Thymus (tissue), 11 donors: ENCODE results near the gene RSAD2. TPM values are rescaled to one million over a fixed set of nuclear protein-coding genes. Genes with fewer than 3 reads are reported as not detected.

Source experiments
- DNase-seq, 9 donors: peaks; one replicate each; pipeline ENCODE4 v3.0.0-alpha.2; 2013; ENCODE audit warnings: low spot score in 9 of 9, low read depth in 6 of 9, missing footprints in 1 of 9
- H3K27ac ChIP-seq, 2 donors: one replicate each; pipeline ENCODE4 v1.5.1; 2013; ENCODE audit warnings: control low read depth in 1 of 2, low read depth in 1 of 2, low read length in 1 of 2, mild to moderate bottlenecking in 1 of 2, moderate library complexity in 1 of 2
- H3K27me3 ChIP-seq, 2 donors: one replicate each; pipeline ENCODE4 v1.5.1; 2013; ENCODE audit warnings: low read length in 1 of 2; ENCODE audit not compliant: control insufficient read depth in 2 of 2, insufficient read depth in 1 of 2
- H3K36me3 ChIP-seq, 2 donors: one replicate each; pipeline ENCODE4 v1.5.1; 2013; ENCODE audit warnings: low read length in 1 of 2, mild to moderate bottlenecking in 1 of 2, moderate library complexity in 1 of 2; ENCODE audit not compliant: control insufficient read depth in 2 of 2, insufficient read depth in 2 of 2
- H3K4me1 ChIP-seq, 2 donors: one replicate each; pipeline ENCODE4 v1.5.1; 2013; ENCODE audit warnings: low read length in 2 of 2; ENCODE audit not compliant: control insufficient read depth in 2 of 2, insufficient read depth in 2 of 2
- H3K4me3 ChIP-seq, 2 donors: one replicate each; pipeline ENCODE4 v1.5.1; 2013; ENCODE audit warnings: low read length in 2 of 2, control low read depth in 1 of 2, mild to moderate bottlenecking in 1 of 2
- H3K9me3 ChIP-seq, 2 donors: one replicate each; pipeline ENCODE4 v1.5.1; 2013; ENCODE audit warnings: low read length in 1 of 2, mild to moderate bottlenecking in 1 of 2; ENCODE audit not compliant: control insufficient read depth in 2 of 2, insufficient read depth in 1 of 2
- WGBS: extraction: QIAGEN DNeasy Blood & Tissue Kit; methylation state at CpG from one replicate; pipeline ENCODE4 v1.1.7; 2013; 5-methylcytosine and 5-hydroxymethylcytosine counted together
- polyA plus RNA-seq: library from polyadenylated mRNA; stranded (reverse); fragments of 200-250 nt; gene quantifications from one replicate; pipeline ENCODE4 v1.2.3, GENCODE V29; 2013
- total RNA-seq: library from RNA; stranded (reverse); fragments of 120-200 nt; gene quantifications from one replicate; pipeline ENCODE4 v1.2.4, GENCODE V29; 2013
- donor health status: healthy.

The RSAD2 gene
- total and polyA plus RNA-seq, 2 donors: 8.2 to 26.3 TPM

GRCh38 chr2:6924924-6925409 lies 47.4 kb downstream of the RSAD2 start:
- peak overlapping the region in 1 of 2 donors; percentile 19 for H3K27ac ChIP-seq
- no peak overlapping the region for H3K4me3 ChIP-seq
- H3K36me3 ChIP-seq: peaks cover 0 to 9% of the 10 kb centered on the region in 2 donors
- no peak for DNase-seq
- no peaks in the 10 kb centered on the region for H3K27me3 ChIP-seq
- H3K9me3 ChIP-seq: peaks cover 0 to 6% of the 10 kb centered on the region in 2 donors
- H3K4me1 ChIP-seq: peaks cover 11 to 66% of the 10 kb centered on the region in 2 donors
- WGBS: 31% methylated on average over 7 of the region's 7 CpGs

- Histone ChIP-seq H3K4me3 (no peak overlapping the region), H3K27me3 (no peaks in the 10 kb centered on the region), H3K4me1 (peaks cover 11 to 63% of the 10 kb centered on the region in 2 donors), H3K36me3 (peaks cover 0 to 9% of the 10 kb centered on the region in 2 donors), H3K9me3 (peaks cover 0 to 6% of the 10 kb centered on the region in 2 donors), H3K27ac (no peak overlapping the region)
- DNase-seq: peak in 1 of 9 donors; percentile 67
- 74% methylated on average over 14 of the region's 14 CpGs for WGBS
These were observed 48.6 kb downstream of the RSAD2 start for GRCh38 chr2:6926071-6926732.

DNA sequence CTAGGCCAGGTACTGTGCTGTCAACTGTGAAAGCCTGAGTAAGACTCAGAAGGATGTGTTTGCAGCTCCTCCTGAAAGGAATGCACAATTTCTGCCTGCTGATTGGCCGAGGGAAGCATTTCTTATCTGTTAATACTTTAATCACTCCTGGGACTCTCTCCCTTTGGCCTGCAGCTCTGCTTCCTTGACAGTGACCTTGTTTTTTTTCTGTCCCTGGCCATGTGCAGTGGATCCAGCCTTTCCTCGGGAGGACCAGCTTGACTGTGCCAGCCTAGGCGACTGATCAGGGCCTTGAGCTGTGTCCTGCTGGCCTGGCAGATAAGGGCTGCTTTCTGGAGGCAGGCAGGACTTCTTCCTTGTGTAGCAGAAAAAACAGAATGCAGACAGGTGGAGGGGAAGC lies 49.6 kb downstream of the RSAD2 start:
- Histone ChIP-seq H3K27me3 (no peaks in the 10 kb centered on the region), H3K4me1 (peaks cover 11 to 59% of the 10 kb centered on the region in 2 donors), H3K27ac (no peak overlapping the region), H3K9me3 (peaks cover 0 to 6% of the 10 kb centered on the region in 2 donors), H3K36me3 (peaks cover 0 to 9% of the 10 kb centered on the region in 2 donors), H3K4me3 (no peak overlapping the region)
- DNase-seq: no peak
- 83% methylated on average over 3 of the region's 3 CpGs for WGBS

DNA sequence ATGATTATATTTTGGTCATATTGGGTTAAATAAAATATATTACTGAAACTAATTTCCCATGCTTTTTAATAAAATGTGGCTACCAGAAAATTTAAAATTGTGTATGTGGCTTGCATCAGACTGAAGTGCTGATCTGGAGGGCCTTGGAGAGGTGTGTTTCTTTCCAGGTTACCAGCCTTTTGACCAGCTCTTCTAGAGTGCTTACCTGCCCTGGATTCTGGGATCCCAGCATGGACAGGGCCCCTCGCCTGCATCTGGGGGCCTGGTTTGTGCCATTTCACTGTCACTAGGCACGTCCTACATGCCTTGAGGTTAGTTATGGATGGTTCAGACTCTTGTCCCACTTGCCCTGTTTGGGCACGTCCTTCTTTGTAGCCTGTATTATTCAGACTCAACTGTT lies 50.2 kb downstream of the RSAD2 start:
- peaks cover 11 to 56% of the 10 kb centered on the region in 2 donors for H3K4me1 ChIP-seq
- no peaks in the 10 kb centered on the region for H3K27me3 ChIP-seq
- peaks cover 0 to 6% of the 10 kb centered on the region in 2 donors for H3K9me3 ChIP-seq
- 96% methylated on average over 3 of the region's 3 CpGs for WGBS
- DNase-seq: no peak
- no peak overlapping the region for H3K27ac ChIP-seq
- no peak overlapping the region for H3K4me3 ChIP-seq
- H3K36me3 ChIP-seq: peaks cover 0 to 9% of the 10 kb centered on the region in 2 donors

DNA sequence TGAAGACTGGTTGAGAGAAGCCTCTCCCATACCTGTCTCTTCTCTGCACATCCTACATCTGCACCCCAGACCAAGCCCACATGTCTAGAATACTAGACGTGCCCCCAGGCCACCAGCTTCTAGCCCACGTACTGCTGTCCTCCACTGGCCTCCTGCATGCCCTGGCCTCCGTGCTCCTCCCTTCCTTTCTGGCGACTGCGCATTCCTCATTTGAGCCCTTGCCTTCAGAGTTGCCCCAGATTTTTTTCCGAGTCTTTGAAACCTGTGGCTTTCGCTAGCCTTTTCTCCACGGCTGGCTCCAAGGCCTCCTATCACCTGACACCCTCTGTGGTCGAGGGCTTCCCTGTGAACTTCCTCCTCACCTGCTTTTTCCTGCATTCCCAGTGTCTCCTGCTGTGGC lies 50.9 kb downstream of the RSAD2 start:
- peaks cover 0 to 6% of the 10 kb centered on the region in 2 donors for H3K9me3 ChIP-seq
- H3K36me3 ChIP-seq: peaks cover 0 to 9% of the 10 kb centered on the region in 2 donors
- H3K27me3 ChIP-seq: no peaks in the 10 kb centered on the region
- no peak for DNase-seq
- no peak overlapping the region for H3K4me3 ChIP-seq
- peaks cover 5 to 49% of the 10 kb centered on the region in 2 donors for H3K4me1 ChIP-seq
- WGBS: 66% methylated on average over 9 of the region's 9 CpGs
- no peak overlapping the region for H3K27ac ChIP-seq

DNA sequence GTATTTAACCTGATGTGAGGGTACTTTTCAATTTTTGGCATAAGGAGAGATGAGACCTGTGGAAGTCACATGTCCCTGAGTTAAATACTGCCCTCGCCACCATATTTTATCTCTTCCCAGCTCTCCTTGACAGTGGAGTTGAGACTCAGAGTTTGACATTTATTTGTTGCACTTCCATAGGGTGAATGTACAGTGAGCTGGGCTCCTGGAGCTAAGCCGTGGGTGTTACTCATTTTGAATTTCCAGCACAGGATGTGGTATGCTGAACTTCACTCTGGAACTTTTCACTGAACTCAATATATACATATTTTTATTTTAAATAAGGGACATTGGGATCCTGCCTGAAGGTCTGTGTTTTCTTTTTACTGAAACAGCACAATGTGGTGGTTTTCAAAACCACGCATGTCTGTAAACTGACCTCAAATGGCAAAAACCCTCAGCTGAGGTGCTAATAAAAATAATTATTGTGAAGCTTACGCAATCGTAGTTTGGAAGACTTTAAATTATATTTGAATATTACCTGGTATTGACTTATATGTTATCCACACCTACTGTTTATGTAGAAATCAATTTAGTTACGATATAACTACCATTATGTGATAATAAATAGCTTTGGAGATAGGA lies 51.7 kb downstream of the RSAD2 start:
- no peak for DNase-seq
- WGBS: 69% methylated on average over 6 of the region's 6 CpGs

GRCh38 chr2:6930923-6931647 lies 53.5 kb downstream of the RSAD2 start:
- H3K9me3 ChIP-seq: peaks cover 0 to 6% of the 10 kb centered on the region in 2 donors
- H3K4me3 ChIP-seq: no peak overlapping the region
- no peak for DNase-seq
- WGBS: 87% methylated on average over 4 of the region's 4 CpGs
- H3K36me3 ChIP-seq: peaks cover 0 to 9% of the 10 kb centered on the region in 2 donors
- no peak overlapping the region for H3K27ac ChIP-seq
- H3K4me1 ChIP-seq: peaks cover 0 to 30% of the 10 kb centered on the region in 2 donors
- no peaks in the 10 kb centered on the region for H3K27me3 ChIP-seq

More for the DNA sequence above, 51.7 kb downstream of the RSAD2 start:
- H3K4me1 ChIP-seq: peaks cover 5 to 43% of the 10 kb centered on the region in 2 donors
- peaks cover 0 to 6% of the 10 kb centered on the region in 2 donors for H3K9me3 ChIP-seq
- no peak overlapping the region for H3K27ac ChIP-seq
- H3K36me3 ChIP-seq: peaks cover 0 to 9% of the 10 kb centered on the region in 2 donors
- no peak overlapping the region for H3K4me3 ChIP-seq
- H3K27me3 ChIP-seq: no peaks in the 10 kb centered on the region

DNA sequence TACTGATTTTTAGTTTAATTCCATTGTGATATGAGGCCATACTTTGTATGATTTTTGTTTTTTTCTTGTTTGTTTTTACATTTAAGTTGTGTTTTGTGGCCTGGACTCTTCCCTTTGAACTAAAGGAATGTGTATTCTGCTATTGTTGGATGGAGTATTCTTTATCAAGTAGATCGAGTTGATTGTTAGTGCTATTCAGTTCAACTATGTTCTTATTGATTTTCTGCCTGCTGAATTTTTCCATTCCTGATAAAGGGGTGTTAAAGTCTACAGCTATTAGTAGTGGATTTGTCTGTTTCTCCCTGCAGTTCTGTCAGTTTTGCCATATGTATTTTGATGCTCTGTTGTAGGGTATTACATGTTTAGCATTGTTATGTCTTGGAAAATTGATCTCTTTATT lies 54.2 kb downstream of the RSAD2 start:
- peaks cover 0 to 6% of the 10 kb centered on the region in 2 donors for H3K9me3 ChIP-seq
- no peak overlapping the region for H3K4me3 ChIP-seq
- peaks cover 0 to 24% of the 10 kb centered on the region in 2 donors for H3K4me1 ChIP-seq
- H3K27ac ChIP-seq: no peak overlapping the region
- H3K36me3 ChIP-seq: peaks cover 0 to 7% of the 10 kb centered on the region in 2 donors
- WGBS: 95% methylated on average over 1 of the region's 1 CpG
- DNase-seq: no peak
- no peaks in the 10 kb centered on the region for H3K27me3 ChIP-seq

DNA sequence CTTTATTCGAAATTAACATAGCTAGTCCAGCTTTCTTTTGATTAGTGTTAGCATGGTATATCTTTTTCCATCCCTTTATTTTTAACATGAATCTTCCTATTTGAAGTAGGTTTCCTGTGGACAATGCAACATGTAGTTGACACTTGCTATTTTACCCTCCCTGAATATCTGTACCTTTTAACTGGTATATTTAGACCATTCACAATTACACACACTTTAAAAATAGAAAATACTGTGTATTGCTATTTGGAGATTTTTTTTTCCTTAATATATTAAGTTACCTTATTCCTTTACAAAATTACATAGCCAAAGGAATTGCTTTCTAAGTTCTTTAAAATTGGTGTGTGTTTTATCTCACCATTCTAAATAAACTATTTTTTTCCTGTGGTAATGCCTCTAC lies 54.6 kb downstream of the RSAD2 start:
- Histone ChIP-seq H3K4me1 (peaks cover 0 to 24% of the 10 kb centered on the region in 2 donors), H3K36me3 (peaks cover 0 to 7% of the 10 kb centered on the region in 2 donors), H3K27ac (no peak overlapping the region), H3K27me3 (no peaks in the 10 kb centered on the region), H3K9me3 (peaks cover 0 to 5% of the 10 kb centered on the region in 2 donors), H3K4me3 (no peak overlapping the region)
- DNase-seq: no peak
- WGBS: 99% methylated on average over 1 of the region's 1 CpG
